HL-60/S4 treated with retinoic acid at 250 ng/mL for 4 days and 3 days (cell line): ENCODE data around the gene CTSE.

Source experiments
- in situ Hi-C: fragments of 300-500 bp; cut with MboI; formaldehyde crosslinking; loops from 2 replicates; pipeline ENCODE4 v1.7.0; 2022; ENCODE audit warnings: low sequenced_read_pairs

CTSE gene

DNA sequence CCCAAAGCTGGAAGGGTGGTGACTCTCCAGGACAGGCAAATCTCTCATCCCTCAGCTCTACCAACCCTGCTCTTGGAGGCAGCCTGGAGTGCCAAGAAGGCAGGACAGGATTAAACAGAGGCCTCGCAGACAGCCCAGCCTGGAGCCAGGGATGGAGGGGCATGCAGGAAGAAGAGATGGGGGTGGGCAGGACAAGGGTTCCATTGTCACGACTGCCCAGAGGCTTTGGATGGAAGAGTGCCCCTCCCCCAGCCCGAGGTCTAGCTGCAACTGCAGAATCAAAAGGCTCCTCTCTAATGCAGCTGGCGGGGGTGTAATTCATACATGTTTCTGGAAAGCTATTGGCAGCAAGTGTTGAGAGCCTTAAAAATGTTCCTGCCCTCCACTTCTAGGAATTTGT, 29.3 kb downstream of the CTSE start:
- in situ Hi-C loops, result no loop called here

DNA sequence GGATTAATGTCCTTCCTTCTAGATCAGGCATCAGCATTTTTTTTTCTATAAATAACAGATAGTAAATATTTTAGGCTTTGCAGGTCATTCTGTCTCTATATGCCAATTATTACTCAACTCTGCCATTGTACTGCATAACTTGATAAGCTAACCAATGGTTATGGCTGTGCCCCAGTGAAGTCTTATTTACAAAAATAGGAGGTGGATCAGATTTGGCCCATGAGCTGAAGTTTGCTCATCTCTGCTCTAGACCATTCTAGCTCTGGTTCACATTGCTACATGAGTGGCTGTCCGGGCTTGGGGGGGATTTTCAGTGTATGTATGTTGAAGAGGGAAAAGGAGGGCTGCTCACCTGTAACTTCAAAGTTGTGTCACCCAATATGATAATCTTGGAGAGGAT, 30.6 kb downstream of the CTSE start:
- in situ Hi-C loops, result no loop called here

DNA sequence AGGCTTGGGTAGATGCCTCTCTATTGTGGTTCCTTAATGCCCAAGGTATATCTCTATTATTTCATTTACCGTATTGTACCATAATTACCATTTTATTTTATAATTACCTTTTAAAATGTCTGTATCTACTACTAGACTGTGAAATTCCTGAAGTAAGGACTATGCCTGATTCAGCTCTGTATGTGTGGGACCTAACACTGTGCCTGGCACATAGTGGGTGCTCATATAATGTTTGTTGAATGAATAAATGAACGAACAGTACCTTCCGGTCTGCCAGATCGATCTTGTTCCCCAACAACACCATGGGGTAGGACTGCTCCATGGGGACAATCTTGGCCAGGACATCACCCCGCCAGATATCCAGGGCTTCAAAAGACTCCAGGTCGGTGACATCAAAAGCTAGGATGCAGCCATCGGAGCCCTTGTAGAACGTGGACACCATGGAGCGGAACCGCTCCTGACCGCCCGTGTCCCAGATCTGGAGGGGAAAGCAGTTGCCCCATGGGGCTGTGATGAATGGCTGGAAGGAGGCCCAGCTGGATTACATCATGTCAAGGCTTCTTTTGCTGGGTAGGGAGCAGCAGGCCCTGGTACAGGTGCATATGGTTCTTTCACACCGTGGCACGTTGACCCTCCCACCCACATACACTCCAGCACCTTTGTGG, 31.3 kb downstream of the CTSE start:
- in situ Hi-C loops, result no loop called here

DNA sequence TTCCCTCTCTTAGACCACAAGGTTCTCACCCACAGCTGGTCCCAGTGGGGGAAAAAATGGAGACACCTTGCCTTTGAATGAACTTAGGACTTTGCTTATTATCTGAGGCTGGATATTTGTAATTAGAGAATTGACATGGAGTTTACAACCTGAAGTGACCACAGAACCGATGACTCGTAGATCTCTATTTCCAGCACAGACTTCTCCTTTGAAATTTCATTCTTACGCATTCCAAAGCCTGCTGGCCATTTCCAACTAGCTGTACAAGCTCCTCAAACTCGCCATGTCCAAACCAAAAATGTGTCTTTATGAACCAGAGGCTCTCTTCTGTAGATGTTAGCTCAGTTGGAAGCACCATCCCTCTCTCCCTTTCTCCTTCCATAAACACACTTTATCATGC, 32.5 kb downstream of the CTSE start:
- in situ Hi-C loops, result no loop called here

DNA sequence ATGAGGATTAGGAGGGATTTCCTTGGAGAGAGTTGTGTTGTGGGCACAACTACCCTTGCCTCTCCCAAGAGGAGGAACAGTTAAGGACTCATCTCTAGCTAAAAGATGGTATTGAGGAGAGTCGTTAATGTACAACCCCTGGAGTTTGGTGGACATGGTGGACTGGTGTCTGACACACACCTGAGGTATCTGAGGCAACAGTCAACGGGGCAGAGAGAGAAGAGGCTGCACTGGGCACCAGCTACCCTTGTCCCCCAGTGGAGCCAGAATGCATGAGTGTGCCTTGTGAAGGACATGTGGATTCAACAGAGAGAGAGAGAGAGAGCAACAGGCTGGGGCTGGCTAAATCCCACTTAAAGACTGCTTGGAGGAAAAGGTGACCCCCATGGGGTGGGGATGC, 33.5 kb downstream of the CTSE start:
- in situ Hi-C loops, result no loop called here

DNA sequence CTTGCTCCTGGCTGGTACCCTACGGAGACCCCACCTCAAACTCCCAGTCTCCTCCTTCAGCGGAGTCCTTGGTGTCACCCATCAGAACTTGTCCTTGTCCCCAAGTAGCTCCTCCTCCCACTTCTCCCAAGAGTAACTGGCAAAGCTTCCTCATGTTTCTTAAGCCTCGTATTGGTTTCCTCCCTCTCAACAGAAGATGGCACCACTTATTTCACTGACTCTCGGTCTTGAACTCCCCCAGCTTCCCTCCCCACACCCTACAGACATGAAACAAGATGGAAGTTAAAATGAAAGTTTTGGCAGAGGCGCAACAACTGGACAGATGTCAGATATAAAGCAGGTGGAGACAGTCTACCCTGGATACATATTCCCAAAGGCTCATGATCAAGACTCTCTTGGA, 33.9 kb downstream of the CTSE start:
- in situ Hi-C loops, result loop anchor here (10.0 kb wide), 2 partner anchors 115 to 205 kb away; no protein-coding TSS in a partner anchor

DNA sequence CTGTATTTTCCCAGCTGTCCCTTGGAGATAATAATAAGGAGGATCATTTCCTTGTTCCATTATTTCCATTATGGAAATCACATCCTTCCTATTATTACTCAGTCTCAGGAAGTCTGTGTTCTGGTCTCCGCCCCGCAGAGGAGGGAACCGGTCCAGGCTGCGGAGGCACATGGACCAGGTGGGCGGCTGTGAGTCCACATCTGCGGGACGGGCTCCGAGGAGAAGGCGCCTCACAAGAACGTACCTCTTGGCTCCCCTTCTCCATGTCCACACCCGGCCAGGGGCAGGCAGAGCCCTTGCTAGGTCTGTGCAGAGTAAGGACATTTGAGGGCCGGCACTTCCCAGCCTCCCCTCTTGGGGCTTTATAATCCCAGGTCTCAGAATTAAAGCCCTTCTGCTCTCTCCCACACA, 35.1 kb downstream of the CTSE start:
- in situ Hi-C loops, result loop anchor here (10.0 kb wide), 2 partner anchors 116 to 204 kb away; no protein-coding TSS in a partner anchor

DNA sequence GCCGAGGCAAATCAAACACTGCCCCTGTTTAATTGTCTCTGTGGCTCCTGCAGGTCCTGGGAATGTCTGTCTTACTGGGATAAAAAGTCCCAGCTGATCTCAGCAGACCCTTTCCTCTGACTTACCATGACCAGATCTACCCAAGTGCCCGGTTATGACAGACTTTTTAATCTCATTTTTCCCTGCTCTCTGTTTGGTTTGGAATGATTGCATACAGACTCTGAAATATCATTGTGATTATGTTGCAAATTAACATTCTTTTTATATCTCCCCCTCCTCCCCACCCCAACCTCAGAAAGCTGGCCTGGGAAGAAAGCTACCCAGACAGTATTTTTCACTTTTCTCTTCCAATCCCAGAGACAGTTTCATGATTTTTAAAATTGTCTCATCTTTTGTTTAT, 36.8 kb downstream of the CTSE start:
- in situ Hi-C loops, result loop anchor here (10.0 kb wide), 2 partner anchors 118 to 202 kb away; no protein-coding TSS in a partner anchor

DNA sequence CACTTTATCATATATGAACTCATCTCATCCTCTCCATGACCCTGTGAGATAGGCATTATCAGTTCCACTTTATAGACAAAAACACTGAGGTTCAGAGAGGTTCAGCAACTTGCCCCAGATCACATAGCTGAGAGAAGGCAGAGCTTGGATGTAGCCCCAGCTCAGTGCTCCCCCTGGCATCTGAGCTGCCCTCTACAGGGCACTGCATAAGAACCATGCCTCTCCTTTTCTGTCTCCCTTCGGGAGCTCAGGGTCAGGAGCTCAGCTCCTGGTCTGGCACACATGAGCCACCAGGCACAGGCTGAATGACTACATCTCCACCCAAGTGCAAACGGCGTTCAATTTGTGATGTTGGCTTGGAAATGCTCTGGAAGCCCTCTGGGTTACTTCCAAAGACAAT, 37.4 kb downstream of the CTSE start:
- in situ Hi-C loops, result loop anchor here (10.0 kb wide), 2 partner anchors 119 to 201 kb away; no protein-coding TSS in a partner anchor

DNA sequence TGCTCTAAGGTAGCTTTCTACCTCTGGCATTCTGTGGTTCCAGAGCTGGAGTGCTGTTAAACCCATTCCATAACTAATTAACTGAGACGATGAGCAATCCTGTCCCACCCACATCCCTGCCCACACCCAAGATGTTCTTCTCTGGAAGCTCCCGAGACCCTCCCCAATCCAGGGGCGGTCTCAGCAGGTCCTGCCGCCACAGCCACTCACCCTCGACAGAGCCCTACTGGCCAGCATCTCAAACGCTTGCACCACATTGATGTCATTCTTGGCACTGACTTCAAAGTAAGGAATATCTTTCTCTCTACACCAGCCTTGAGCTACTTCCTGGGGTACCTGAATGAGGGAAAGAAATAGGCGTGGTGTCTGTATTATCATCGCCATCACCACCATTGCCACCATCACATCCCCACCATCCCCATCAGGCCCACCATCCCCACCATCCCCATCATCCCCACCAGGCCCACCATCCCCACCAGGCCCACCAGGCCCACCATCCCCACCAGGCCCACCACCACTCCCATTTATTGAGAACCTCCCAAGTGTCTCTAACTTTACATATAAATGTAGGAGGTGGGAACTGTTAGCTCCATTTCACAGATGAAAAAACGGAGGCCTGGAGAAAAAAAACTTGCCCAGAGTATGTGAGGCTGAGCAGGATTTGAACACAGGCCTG, 38.2 kb downstream of the CTSE start:
- in situ Hi-C loops, result loop anchor here (10.0 kb wide), 2 partner anchors 119 to 201 kb away; no protein-coding TSS in a partner anchor

DNA sequence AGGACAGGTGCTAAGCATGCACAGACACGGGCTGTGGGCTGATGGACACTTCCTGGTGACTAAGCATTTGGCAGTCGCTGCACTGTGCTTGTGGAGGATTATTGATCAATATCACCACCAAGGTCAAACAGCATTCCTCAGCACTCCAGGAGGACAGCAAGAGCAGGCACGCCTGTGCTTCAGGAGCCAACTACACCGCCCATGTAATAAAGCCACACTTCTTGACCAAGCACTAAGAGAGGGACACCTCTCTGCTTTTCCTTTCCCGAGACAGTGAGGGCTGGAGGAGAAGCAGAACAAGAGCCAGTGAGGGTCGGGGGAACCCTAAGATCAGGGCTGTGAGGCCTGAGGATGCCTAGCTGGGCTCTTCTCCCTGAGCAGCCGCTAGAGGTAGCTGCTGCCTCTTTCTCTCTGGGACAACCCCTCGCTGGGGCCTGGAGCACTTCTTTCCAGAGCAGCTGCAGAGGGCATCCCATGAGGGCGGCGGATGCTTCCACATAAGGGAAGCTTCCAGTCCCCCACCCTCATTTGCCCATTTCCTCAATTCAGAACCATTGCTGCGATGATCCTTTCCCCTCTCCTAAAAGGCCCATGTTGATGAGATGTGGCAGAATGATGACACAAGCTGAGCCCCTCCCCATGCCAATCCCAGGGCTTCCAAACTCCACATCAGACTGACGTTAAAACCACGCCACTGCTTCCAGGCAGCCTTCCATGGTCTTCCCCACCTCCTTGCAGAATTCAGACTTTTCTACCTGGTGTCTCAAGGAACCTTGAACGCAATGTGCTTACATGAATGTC, 39.6 kb downstream of the CTSE start:
- in situ Hi-C loops, result loop anchor here (10.0 kb wide), 2 partner anchors 121 to 199 kb away; no protein-coding TSS in a partner anchor

DNA sequence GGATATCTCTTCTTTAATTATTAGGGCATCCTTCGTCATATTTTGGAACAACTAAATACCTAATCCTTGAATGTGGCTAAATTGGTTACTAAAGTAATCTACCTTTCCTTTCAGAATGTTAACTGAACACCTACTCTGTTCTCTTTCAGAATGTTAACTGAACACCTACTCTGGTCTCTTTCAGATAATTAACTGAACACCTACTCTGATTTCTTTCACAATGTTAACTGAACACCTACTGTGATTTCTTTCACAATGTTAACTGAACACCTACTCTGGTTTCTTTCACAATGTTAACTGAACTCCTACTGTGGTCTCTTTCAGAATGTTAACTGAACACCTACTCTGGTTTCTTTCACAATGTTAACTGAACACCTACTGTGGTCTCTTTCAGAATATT, 42.4 kb downstream of the CTSE start:
- in situ Hi-C loops, result loop anchor here (10.0 kb wide), 2 partner anchors 124 to 196 kb away; no protein-coding TSS in a partner anchor

DNA sequence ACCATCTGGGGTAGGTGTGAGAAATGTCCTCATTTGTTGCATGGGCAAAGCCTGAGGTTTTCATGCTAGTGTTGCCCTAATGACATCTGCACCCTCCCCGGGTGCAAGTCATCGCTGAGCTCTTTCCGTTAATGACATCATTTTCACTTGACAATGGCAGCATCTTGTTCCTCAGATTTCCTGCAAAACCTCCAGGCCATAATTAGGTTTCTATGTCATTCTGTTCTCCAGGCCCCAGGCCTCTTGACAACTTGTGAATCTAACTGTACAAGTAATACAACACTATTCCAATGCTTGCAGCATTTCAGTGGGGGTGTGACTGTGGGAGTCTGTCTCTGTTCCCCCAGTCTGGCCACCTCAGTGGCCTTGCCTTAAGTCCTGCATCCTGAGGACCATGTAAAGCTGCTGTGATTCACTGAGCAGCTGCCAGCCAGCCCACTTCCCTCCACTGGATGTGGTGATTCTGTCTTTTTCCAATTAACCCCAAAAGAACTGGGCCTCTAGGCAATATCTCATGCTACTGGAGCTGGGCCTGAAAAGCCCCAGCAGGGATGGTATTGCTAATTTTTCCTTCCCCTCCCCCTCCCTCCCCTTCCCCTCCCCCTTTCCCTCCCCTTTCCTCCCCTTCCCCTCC, 43.3 kb downstream of the CTSE start:
- in situ Hi-C loops, result loop anchor here (10.0 kb wide), 2 partner anchors 124 to 196 kb away; no protein-coding TSS in a partner anchor

DNA sequence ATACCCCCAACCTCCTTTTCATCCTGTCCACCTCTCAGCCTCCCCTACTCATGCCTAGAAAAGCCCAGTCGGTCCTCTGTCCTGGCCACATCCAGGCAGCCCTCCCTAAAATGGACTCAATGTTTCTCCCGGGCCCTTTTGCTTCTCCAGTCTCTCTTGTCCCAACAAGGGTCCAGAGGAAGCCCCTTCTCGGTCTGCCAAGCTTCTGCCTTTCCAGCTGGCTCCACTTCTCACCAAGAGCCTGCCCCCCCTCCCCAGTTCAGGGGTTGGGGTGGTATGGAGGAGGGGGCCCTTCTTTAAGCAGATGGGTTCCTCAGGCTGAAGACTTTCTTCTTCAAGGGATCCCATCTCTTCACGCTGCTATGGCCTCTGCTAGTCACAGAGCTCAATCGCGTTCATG, 44.4 kb downstream of the CTSE start:
- in situ Hi-C loops, result no loop called here

DNA sequence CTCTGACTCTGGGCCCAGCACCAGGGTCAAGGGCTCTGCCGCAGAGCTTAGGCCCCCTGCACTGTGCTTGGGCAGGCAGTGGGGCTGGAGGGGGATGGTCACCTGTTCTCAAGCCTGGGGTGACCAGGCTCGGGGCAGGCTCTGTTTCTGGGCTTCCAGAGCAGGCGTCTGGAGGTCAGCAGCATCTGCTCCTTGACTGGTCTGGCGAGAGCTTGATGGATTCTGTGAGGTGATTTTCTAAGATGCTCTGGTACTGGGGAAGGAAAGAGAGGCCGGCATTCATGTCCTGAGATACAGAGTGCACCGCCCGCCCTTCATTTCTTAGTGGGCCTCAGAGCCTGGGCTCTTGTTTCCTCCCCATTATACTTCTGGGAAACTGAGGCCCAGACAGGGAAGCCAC, 45.0 kb downstream of the CTSE start:
- in situ Hi-C loops, result no loop called here

DNA sequence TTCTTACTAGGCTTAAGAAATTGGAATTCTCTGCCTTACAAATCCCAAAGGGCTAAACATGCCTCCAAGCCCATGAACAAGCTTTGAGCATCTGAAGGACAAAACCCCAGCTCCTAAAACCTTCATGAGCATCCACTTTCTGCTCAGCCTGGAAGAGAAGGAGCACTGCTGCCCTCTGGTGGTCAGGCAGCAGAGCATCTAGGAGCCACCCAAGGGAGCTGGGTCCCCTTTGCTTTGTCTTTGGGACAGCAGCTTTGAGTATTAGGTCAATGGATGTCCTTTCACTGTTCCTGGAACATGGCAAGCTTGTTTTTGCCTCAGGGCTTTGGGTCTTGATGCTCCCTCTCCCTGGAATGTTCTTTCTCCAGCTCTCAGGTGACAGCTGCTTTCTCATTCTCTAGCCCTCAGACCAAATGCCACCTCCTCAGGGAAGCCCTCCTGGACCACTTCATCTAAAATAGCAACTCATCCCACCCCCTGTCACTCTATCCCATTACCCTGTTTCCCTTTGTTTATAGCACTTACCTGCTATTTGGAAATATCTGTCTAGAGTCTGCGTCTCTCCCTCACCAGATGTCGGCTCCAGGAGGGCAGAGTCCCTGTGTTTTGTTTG, 46.2 kb downstream of the CTSE start:
- in situ Hi-C loops, result no loop called here

DNA sequence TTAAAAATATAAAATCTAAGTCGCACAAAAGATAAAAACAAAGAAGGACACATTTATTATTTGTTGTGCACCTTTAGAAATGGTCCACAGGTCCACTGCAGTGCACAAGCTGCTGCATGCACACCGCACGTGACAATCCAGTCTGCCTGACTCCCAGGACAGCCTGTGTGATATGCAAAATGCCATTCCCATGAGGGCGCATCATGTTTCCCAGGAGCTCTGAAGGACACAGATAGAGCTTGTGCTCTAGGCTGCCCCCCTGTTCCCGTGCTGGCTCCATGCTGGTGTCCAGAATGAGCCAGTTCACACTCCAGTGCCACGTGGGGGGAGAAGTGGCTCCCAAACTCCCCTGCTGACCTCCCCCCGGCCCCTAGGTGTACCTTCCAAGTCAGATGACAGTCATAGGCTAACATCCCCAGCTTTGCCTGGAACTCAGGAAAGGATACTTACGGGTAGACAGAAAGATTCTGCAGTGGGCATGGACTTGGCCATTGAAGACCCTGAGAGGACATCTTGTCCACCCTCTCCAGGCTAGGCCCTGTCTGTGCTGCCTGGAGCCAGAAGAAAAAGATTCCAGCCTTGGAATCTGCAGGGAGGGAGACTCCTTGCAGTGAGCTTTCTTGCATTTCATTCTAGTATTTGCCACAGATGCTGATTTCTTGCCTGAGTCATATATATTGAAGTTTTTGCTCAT, 46.8 kb downstream of the CTSE start:
- in situ Hi-C loops, result no loop called here

DNA sequence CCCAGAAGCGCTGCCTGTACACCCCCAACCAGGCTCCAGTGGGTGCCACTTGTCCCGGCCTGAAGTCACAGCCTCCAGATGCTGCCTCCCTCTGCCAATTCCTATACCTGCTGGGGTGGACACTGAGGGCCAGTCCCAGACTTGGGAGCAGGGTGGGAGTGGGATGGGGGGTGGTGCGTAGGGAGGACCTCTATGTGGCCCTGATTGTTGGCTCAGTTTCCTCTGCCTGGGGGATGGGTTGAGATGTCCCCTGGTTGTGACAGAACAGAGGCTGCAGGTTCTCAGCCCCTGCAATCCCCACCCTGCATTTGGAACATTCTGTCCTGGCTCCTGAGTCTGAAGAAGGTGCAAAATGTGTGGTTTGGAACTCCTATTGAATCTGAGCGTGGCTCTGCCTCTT, 47.7 kb downstream of the CTSE start:
- in situ Hi-C loops, result no loop called here

DNA sequence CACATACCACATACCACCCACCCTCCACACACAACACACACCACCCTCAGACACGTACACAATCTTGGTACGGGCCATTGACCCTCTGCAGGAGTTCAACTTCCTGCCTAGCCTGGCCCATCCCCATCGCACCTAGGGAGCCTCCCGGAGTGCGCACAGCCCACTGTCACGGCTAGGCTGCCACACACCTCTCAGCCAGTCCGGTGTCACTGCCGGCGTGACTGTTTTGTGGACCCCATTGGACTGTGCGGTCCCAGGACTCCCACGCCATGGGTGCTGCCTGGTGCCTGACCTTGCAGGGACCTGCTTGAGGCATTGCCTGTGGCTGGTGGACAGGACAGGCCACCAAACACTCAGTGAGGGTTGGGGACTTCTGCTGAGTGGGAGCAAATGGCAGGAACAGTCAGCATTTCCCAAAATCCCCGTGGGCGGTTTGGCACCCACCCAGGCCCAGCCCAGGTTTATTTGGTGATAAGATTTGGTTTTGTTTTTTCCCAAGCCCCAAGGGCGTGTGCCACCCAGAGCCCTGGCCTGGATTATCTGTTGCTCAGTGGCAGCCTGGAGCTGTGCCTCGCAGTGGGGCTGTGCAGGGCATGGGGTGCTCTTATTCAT, 48.2 kb downstream of the CTSE start:
- in situ Hi-C loops, result no loop called here
